D341Med (cell line): ENCODE results near the gene ZCCHC12.
A peak's percentile ranks its signal among the peaks of the same experiment; 100 is the strongest.
"Not testable (repeated sequence)": the region's sequence is repeated elsewhere in the genome, so short reads cannot be mapped to it uniquely, and the experiment has no call there.

Experiments used
- DNase-seq: peaks from one replicate; pipeline ENCODE4 v3.0.0; 2012; ENCODE audit warnings: low spot score

The ZCCHC12 gene

GRCh38 chrX:118823263-118824172 lies at the start of gene ZCCHC12:
Gene ZCCHC12 (plus strand): TSS chrX:118823824. CDS start chrX:118825245, 1,421 bp downstream.
- peak; percentile 87 for DNase-seq

GRCh38 chrX:118779581-118779980 lies 44.0 kb upstream of the ZCCHC12 start:
- no peak for DNase-seq

GRCh38 chrX:118780509-118780908 lies 43.1 kb upstream of the ZCCHC12 start:
- DNase-seq = no peak

GRCh38 chrX:118780911-118781310 lies 42.7 kb upstream of the ZCCHC12 start:
- DNase-seq = no peak

- DNase-seq = no peak
Observed at GRCh38 chrX:118795528-118796280, 27.9 kb upstream of the ZCCHC12 start.

- DNase-seq = no peak
Observed at GRCh38 chrX:118802857-118803256, 20.8 kb upstream of the ZCCHC12 start.

GRCh38 chrX:118807151-118808017 lies 16.2 kb upstream of the ZCCHC12 start:
- DNase-seq = peak; percentile 58

GRCh38 chrX:118817257-118817656 lies 6.4 kb upstream of the ZCCHC12 start:
- DNase-seq = not testable (repeated sequence)

- DNase-seq = no peak
Observed at GRCh38 chrX:118824173-118824730, 628 bp downstream of the ZCCHC12 start.

- DNase-seq = no peak
Observed at GRCh38 chrX:118825227-118825626, 1.6 kb downstream of the ZCCHC12 start.

- peak; percentile 81 for DNase-seq
Observed at GRCh38 chrX:118839334-118839958, 15.8 kb downstream of the ZCCHC12 start.

GRCh38 chrX:118847676-118848075 lies 24.1 kb downstream of the ZCCHC12 start:
- DNase-seq = peak; percentile 29

- no peak for DNase-seq
Observed at GRCh38 chrX:118853596-118853995, 30.0 kb downstream of the ZCCHC12 start.

- DNase-seq = no peak
Observed at GRCh38 chrX:118855681-118856310, 32.2 kb downstream of the ZCCHC12 start.

- DNase-seq = no peak
Observed at GRCh38 chrX:118857006-118857405, 33.4 kb downstream of the ZCCHC12 start.

- DNase-seq = no peak
Observed at GRCh38 chrX:118861338-118861737, 37.7 kb downstream of the ZCCHC12 start.

- DNase-seq = no peak
Observed at GRCh38 chrX:118862091-118862490, 38.5 kb downstream of the ZCCHC12 start.

- DNase-seq = no peak
Observed at GRCh38 chrX:118862979-118863378, 39.4 kb downstream of the ZCCHC12 start.

GRCh38 chrX:118864063-118864635 lies 40.5 kb downstream of the ZCCHC12 start:
- no peak for DNase-seq

GRCh38 chrX:118865231-118865630 lies 41.6 kb downstream of the ZCCHC12 start:
- DNase-seq = no peak
